RWPE2 (cell line): Measurements from ENCODE around the gene CFDP1.

ENCODE experiments used
- ATAC-seq: fragments of 200-7000 bp; cut with Tn5 transposase; 3 replicates; pipeline ENCODE4 v1.9.1; 2021; ENCODE audit warnings: low read depth
- DNase-seq: peaks from one replicate; pipeline ENCODE4 v3.0.0-alpha.2; 2020; ENCODE audit warnings: low spot score
- H3K27ac ChIP-seq: fragments of 450-650 bp; 2 replicates; pipeline ENCODE4 v1.5.1; 2017; ENCODE audit warnings: mild to moderate bottlenecking; ENCODE audit not compliant: poor library complexity, severe bottlenecking
- H3K27me3 ChIP-seq: fragments of 250-450 bp; sonication (Bioruptor Pico); 2 replicates; pipeline ENCODE4 v1.5.1; 2021; ENCODE audit warnings: mild to moderate bottlenecking, moderate library complexity; ENCODE audit not compliant: insufficient read depth, poor library complexity, severe bottlenecking
- H3K36me3 ChIP-seq: fragments of 250-450 bp; sonication (Bioruptor Pico); 2 replicates; pipeline ENCODE4 v1.5.1; 2020; ENCODE audit warnings: low read depth, mild to moderate bottlenecking, moderate library complexity
- H3K4me1 ChIP-seq: fragments of 250-450 bp; sonication (Bioruptor Pico); 2 replicates; pipeline ENCODE4 v1.5.1; 2021; ENCODE audit warnings: mild to moderate bottlenecking, moderate library complexity; ENCODE audit not compliant: insufficient read depth, poor library complexity, severe bottlenecking
- H3K4me3 ChIP-seq: fragments of 250-450 bp; sonication (Bioruptor Pico); 2 replicates; pipeline ENCODE4 v1.5.1; 2021; ENCODE audit warnings: mild to moderate bottlenecking, moderate library complexity; ENCODE audit not compliant: severe bottlenecking
- H3K9me3 ChIP-seq: fragments of 250-450 bp; sonication (Bioruptor Pico); 2 replicates; pipeline ENCODE4 v1.5.1; 2021; ENCODE audit warnings: mild to moderate bottlenecking, moderate library complexity; ENCODE audit not compliant: severe bottlenecking
- TF ChIP-seq, protein P1 (sequence below): fragments of 450-650 bp; IDR thresholded peaks from one replicate; pipeline ENCODE4 v1.5.1; 2017; ENCODE audit warnings: mild to moderate bottlenecking, moderate library complexity; ENCODE audit not compliant: poor library complexity, severe bottlenecking

Gene CFDP1

DNA sequence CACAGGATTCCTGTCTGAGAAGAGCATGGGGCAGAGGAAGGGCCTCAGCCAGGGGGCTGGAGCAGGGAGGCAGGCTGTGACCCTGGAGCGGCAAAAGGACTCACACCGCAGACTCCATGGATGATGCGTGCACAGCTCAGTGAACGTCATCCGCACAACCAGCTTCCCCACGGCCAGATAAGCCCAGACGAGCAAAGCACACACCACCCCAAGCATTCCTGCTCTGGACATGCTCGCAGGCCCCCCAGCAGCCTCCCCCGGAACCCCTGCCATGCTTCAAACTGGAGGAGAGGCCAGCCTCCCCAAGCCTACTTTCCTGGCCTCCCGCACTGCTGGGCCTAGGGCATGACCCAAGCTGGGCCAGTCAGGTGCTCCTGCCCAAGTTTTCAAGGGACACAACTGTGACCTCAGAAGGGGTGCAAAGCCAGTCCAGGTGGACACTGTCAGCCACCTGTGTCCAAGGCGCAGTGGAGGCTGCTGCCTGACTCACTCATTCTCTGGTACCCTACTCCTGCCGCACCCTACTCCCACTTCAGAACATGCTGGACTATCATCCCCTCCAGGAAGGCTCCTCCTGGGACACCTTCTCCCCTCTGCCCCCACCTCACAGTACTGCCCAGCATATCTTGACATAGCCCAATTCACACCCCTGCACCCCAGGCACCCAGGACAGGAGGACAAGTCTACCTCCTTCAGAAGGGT lies 186.6 kb downstream of the CFDP1 start:
- Histone ChIP-seq H3K4me1 (peaks cover 40% of the 10 kb centered on the region), H3K4me3 (no peak overlapping the region), H3K36me3 (peaks cover 21% of the 10 kb centered on the region), H3K27me3 (no peaks in the 10 kb centered on the region), H3K9me3 (no peaks in the 10 kb centered on the region), H3K27ac (peak overlapping the region; percentile 94)
- no peak for ATAC-seq
- TF ChIP-seq, protein P1, sequence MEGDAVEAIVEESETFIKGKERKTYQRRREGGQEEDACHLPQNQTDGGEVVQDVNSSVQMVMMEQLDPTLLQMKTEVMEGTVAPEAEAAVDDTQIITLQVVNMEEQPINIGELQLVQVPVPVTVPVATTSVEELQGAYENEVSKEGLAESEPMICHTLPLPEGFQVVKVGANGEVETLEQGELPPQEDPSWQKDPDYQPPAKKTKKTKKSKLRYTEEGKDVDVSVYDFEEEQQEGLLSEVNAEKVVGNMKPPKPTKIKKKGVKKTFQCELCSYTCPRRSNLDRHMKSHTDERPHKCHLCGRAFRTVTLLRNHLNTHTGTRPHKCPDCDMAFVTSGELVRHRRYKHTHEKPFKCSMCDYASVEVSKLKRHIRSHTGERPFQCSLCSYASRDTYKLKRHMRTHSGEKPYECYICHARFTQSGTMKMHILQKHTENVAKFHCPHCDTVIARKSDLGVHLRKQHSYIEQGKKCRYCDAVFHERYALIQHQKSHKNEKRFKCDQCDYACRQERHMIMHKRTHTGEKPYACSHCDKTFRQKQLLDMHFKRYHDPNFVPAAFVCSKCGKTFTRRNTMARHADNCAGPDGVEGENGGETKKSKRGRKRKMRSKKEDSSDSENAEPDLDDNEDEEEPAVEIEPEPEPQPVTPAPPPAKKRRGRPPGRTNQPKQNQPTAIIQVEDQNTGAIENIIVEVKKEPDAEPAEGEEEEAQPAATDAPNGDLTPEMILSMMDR = no peak
- no peak for DNase-seq

DNA sequence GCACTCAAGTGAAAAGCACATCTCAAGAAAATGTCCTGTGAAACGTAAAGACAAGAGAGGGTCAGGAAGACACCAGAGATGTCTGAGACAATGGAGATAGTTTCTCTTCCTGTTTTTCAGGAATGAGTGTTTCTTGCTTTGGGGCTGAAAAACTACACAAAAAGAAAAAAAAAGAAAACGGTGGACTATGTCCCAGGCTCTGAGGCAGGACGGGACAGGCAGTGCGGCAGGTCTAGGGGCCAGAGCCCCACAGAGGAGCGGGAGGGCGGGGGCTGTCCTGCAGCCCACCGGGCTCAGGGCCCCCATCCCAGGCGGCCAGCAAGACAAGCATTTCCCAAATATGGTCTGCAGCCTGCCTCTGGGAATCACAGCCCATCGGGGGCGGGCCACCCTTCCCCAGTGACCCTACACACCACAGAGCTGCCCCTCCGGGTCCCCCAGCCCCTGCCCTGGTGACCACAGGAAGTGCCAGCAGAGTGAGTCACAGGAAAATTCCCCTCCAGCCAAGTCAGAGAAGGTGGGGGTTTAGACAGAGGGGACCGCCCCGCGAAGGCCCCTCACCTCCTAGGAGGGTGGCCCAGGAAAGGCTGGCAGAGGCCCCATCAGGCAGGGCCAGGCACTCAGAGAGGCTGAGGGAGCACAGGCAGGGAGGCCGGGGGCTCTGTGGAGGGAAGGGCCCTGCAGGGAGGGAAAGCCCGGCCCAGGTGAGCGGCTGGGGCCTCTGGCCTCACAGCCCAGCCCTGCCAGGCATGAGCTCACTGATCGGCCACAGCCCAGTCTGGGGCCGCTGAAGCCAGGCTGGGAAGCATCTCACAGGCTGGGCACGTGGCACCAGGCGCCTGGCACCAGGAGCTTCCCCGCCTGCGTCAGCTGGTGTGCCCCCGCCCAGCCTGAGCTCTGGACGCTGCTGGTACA lies 188.2 kb downstream of the CFDP1 start:
- DNase-seq = peak; percentile 97
- Histone ChIP-seq H3K36me3 (peaks cover 26% of the 10 kb centered on the region), H3K9me3 (no peaks in the 10 kb centered on the region), H3K27me3 (no peaks in the 10 kb centered on the region), H3K4me1 (peaks cover 40% of the 10 kb centered on the region), H3K4me3 (no peak overlapping the region), H3K27ac (peak overlapping the region; percentile 94)
- peak; percentile 83 for ATAC-seq
- TF ChIP-seq, protein P1 = no peak

DNA sequence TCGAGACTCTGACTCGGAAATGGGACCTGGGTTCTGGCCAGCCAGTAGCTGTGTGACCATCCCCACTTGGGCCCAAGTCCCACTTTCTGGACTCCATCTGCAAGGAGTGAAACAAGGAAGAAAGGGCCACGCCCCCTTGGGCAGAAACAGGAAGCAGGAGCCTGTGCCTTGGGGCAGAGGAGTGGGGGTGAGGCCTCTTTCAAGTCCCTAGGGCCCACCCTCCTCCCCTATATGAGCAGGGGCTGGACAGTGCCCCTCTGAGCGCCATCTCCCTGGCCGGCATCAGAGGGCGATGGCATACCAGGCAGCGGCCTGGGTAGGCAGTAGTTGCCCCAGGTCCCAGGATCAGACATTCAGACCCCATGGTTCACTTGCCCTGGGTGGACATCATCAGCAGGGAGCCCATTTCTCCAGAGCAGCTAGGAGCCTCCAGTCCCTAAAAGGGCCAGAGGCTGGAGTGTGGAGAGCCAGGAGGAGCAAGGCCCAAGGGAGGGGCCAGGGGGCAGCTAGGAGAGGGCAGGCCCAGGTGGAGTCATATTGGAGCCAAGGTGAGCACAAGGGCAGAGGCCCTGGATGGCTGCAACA lies 189.0 kb downstream of the CFDP1 start:
- DNase-seq = no peak
- Histone ChIP-seq H3K4me1 (peaks cover 37% of the 10 kb centered on the region), H3K27ac (peak overlapping the region; percentile 94), H3K36me3 (peaks cover 33% of the 10 kb centered on the region), H3K27me3 (no peaks in the 10 kb centered on the region), H3K9me3 (no peaks in the 10 kb centered on the region), H3K4me3 (no peak overlapping the region)
- ATAC-seq = no peak
- TF ChIP-seq, protein P1 = no peak
